Breast epithelium (tissue), 4 donors: ENCODE measurements around the gene AGBL3. TPM values are rescaled to one million over a fixed set of nuclear protein-coding genes. Genes with fewer than 3 reads are reported as not detected.

Source experiments
- DNase-seq, 2 donors: peaks; one replicate each; pipeline ENCODE4 v3.0.0-alpha.2; 2019; ENCODE audit warnings: low spot score in 2 of 2
- H3K27ac ChIP-seq, 2 donors: fragments of 200-600 bp; sonication (generic) in 1 of 2; one replicate each; pipeline ENCODE4 v1.5.1; 2016 to 2019; ENCODE audit warnings: mild to moderate bottlenecking in 1 of 2
- H3K27me3 ChIP-seq, 2 donors: fragments of 200-600 bp; sonication (generic) in 1 of 2; one replicate each; pipeline versions ENCODE4 v1.5.1 to v1.6.0; 2017 to 2019; ENCODE audit warnings: control low read depth in 1 of 2, mild to moderate bottlenecking in 1 of 2
- H3K36me3 ChIP-seq: fragments of 200-600 bp; one replicate; pipeline ENCODE4 v1.5.1; 2019
- H3K4me1 ChIP-seq, 2 donors: fragments of 200-600 bp; sonication (generic); one replicate each; pipeline ENCODE4 v1.5.1; 2016 to 2019; ENCODE audit warnings: control low read depth in 1 of 2
- H3K4me3 ChIP-seq, 3 donors: fragments of 200-600 bp; sonication (generic); 1 replicate in 2 of 3; 2 replicates in 1 of 3; pipeline ENCODE4 v1.5.1; 2016 to 2019; ENCODE audit warnings: mild to moderate bottlenecking in 3 of 3, moderate library complexity in 2 of 3
- H3K9me3 ChIP-seq, 2 donors: fragments of 200-600 bp; sonication (generic) in 1 of 2; one replicate each; pipeline ENCODE4 v1.5.1; 2016 to 2019; ENCODE audit warnings: control low read depth in 1 of 2
- POLR2A ChIP-seq: fragments of 450-650 bp; IDR thresholded peaks from one replicate; pipeline ENCODE4 v1.6.1; 2016; ENCODE audit warnings: antibody characterized with exemption, mild to moderate bottlenecking, moderate library complexity
- POLR2AphosphoS5 ChIP-seq, 3 donors: sonication (generic); formaldehyde crosslinking; IDR thresholded peaks; one replicate each; pipeline ENCODE4 v1.6.1; 2017; ENCODE audit warnings: antibody characterized with exemption in 3 of 3
- intact Hi-C: fragments of 100-400 bp; cut with DNase I; formaldehyde crosslinking; loops from one replicate; pipeline ENCODE4 v1.15.1; 2023; ENCODE audit warnings: low total_unique reads
- total RNA-seq, 3 donors: library from RNA; depleted of rRNA; stranded (reverse); fragments of >200 nt; gene quantifications; one replicate each; pipeline ENCODE4 v1.1.0, GENCODE V29; 2016
- TF ChIP-seq, protein P1 (sequence below), 3 donors: fragments of 450-650 bp; IDR thresholded peaks; one replicate each; pipeline ENCODE4 v1.5.1; 2016 to 2017; ENCODE audit warnings: antibody characterized with exemption in 3 of 3, mild to moderate bottlenecking in 3 of 3, moderate library complexity in 3 of 3

Gene AGBL3
- total RNA-seq = 1 to 10 TPM; 2.2 to 5.1 (median 4.3) TPM

DNA sequence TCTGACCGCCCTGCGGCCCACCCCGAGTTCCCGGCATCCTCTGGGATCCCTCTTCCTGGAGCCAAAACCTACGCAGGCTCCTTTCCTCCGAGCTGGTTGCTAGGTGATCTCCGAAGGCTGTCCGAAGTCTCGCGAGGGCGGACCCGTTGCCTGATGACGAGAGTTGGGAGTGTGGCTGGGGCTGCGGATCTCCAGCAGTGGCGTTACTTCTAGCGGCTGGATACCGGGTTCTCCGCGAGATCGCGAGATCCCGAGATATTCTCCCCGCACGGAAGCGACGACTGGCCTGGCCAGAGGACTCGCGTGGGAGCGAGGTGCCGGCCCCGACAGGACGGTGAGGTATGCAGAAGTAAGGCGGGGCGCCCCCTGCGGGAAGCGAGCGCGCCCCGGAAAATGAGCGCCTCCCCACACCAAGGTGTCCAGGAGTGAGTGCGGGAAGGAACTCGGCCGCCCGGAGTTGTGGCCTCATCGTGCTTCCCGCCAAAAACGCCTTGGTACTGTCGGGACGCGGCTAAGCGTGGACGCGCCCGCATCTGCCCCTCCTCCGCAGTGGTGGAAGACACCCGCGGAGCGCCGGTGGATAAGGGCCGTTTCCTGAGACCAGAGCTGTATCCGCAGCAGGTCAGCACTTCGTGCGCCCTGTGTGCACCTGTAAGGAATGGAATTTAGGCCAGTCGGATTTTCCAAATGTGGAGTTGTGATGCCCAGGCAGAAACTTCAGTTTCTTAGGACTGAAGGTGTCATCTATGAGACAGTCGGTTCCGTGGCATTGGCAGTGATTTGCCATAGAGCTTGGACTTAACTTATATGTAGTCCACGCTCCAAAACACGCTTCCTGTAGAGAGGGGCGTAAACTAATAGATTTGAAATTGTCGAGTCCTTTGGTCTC lies at the start of gene AGBL3:
Gene AGBL3 (plus strand): TSS at position 146 of the 889 bp plus-strand sequence. CDS start 1,426 bp downstream, outside the sequence.
- no peaks in the 10 kb centered on the region for H3K27me3 ChIP-seq
- DNase-seq = peak; percentile 93
- intact Hi-C loops = no loop called here
- H3K9me3 ChIP-seq = no peaks in the 10 kb centered on the region
- peak within 1 kb of the TSS; percentile 58 to 76 (median 71) for H3K4me3 ChIP-seq
- peak; percentile 67 to 81 (median 73) for TF ChIP-seq POLR2AphosphoS5 (IDR thresholded peaks at IDR 0.05)
- TF ChIP-seq, protein P1, sequence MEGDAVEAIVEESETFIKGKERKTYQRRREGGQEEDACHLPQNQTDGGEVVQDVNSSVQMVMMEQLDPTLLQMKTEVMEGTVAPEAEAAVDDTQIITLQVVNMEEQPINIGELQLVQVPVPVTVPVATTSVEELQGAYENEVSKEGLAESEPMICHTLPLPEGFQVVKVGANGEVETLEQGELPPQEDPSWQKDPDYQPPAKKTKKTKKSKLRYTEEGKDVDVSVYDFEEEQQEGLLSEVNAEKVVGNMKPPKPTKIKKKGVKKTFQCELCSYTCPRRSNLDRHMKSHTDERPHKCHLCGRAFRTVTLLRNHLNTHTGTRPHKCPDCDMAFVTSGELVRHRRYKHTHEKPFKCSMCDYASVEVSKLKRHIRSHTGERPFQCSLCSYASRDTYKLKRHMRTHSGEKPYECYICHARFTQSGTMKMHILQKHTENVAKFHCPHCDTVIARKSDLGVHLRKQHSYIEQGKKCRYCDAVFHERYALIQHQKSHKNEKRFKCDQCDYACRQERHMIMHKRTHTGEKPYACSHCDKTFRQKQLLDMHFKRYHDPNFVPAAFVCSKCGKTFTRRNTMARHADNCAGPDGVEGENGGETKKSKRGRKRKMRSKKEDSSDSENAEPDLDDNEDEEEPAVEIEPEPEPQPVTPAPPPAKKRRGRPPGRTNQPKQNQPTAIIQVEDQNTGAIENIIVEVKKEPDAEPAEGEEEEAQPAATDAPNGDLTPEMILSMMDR (IDR thresholded peaks at IDR 0.05) = peak; percentile 53 to 70 (median 65)
- peak; percentile 24 for TF ChIP-seq POLR2A
- no peaks in the 10 kb centered on the region for H3K36me3 ChIP-seq
- peak within 1 kb of the TSS; percentile 86 to 87 for H3K27ac ChIP-seq
- H3K4me1 ChIP-seq = no peaks in the 10 kb centered on the region

- peak overlapping the region; percentile 35 to 59 for H3K27ac ChIP-seq
- no peaks in the 10 kb centered on the region for H3K4me1 ChIP-seq
- intact Hi-C loops = no loop called here
Measured at GRCh38 chr7:134936893-134937510, 49.3 kb upstream of the AGBL3 start.

GRCh38 chr7:134938141-134938540 lies 48.2 kb upstream of the AGBL3 start:
- no peak for DNase-seq
- H3K4me1 ChIP-seq = no peaks in the 10 kb centered on the region
- TF ChIP-seq, protein P1 (IDR thresholded peaks at IDR 0.05) = no peak
- no peak for TF ChIP-seq POLR2AphosphoS5 (IDR thresholded peaks at IDR 0.05)
- TF ChIP-seq POLR2A = no peak
- peak overlapping the region in 1 of 2 donors; percentile 16 for H3K27ac ChIP-seq
- H3K4me3 ChIP-seq = no peak overlapping the region
- no peaks in the 10 kb centered on the region for H3K27me3 ChIP-seq
- H3K9me3 ChIP-seq = no peaks in the 10 kb centered on the region
- H3K36me3 ChIP-seq = no peaks in the 10 kb centered on the region
- intact Hi-C loops = no loop called here

More at GRCh38 chr7:134936893-134937510, 49.3 kb upstream of the AGBL3 start:
- H3K36me3 ChIP-seq = no peaks in the 10 kb centered on the region
- no peak for DNase-seq
- no peaks in the 10 kb centered on the region for H3K9me3 ChIP-seq
- no peaks in the 10 kb centered on the region for H3K27me3 ChIP-seq
- TF ChIP-seq POLR2AphosphoS5 (IDR thresholded peaks at IDR 0.05) (no peak), POLR2A (no peak)
- TF ChIP-seq, protein P1 (IDR thresholded peaks at IDR 0.05) = no peak
- H3K4me3 ChIP-seq = no peak overlapping the region

DNA sequence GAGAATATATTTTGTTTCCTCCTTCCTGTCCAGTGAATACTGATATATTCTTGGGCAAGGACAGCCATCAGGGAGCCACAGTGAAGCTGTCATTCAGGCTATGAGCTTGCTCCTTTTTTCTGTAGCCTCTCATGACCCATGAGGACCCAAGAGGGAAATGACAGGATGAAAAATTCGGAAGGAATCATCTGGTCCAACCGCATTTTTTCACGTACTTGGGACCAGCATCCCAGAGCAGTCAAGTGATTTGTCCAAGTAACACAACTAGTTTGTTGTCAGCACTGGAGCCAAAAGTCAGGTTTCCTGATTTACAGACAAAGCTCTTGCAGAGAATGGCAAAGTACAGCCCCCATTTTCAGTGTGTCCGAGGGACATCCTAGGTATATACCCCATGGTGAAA lies 47.2 kb upstream of the AGBL3 start:
- H3K36me3 ChIP-seq = no peaks in the 10 kb centered on the region
- intact Hi-C loops = no loop called here
- no peak overlapping the region for H3K4me3 ChIP-seq
- no peaks in the 10 kb centered on the region for H3K4me1 ChIP-seq
- no peak for TF ChIP-seq POLR2A
- TF ChIP-seq, protein P1 (IDR thresholded peaks at IDR 0.05) = no peak
- no peak for TF ChIP-seq POLR2AphosphoS5 (IDR thresholded peaks at IDR 0.05)
- H3K9me3 ChIP-seq = no peaks in the 10 kb centered on the region
- H3K27ac ChIP-seq = peak overlapping the region in 1 of 2 donors; percentile 11
- H3K27me3 ChIP-seq = no peaks in the 10 kb centered on the region
- DNase-seq = no peak

DNA sequence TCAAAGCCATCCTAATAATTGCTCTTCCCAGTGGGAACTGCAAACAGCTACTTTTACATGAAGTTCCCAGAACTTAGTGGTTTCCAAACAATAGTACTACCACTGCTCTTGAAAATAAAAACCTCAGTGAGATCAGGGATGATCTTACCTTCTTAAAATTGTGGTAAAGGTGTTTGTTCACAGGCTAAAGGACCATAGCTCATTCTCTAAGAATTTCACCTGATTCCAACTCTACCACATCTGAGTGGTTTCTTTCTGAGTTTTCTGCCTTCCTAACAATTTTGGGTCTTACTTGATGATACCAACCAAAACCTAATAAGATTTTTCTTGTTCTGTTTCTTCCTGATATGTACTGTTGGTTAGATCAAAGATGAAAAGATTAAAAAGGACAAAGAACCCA lies 45.6 kb upstream of the AGBL3 start:
- no peak for DNase-seq
- Histone ChIP-seq H3K27me3 (no peaks in the 10 kb centered on the region), H3K4me1 (no peaks in the 10 kb centered on the region), H3K4me3 (no peak overlapping the region), H3K9me3 (no peaks in the 10 kb centered on the region), H3K36me3 (no peaks in the 10 kb centered on the region), H3K27ac (peak overlapping the region; percentile 3 to 29)
- TF ChIP-seq, protein P1 (IDR thresholded peaks at IDR 0.05) = no peak
- TF ChIP-seq POLR2A (no peak), POLR2AphosphoS5 (IDR thresholded peaks at IDR 0.05) (no peak)
- intact Hi-C loops = no loop called here
